Measurements from ENCODE around the gene GPT2.

DNA sequence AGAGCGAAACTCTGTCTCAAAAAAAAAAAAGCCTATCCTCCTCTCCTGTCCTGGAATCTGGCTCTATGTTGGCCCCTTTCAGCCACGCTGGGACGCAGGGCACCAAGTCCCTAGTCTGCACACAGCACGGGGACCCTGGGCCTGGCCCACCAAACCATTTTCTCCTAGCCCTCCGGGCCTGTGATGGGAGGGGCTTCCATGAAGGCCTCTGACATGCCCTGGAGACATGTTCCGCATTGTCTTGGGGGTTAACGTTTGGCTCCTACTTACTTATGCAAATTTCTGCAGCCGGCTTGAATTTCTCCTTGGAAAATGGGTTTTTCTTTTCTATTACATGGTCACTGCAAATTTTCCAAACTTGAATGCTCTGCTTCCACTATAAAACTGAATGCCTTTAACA, 12.6 kb upstream of the GPT2 start:
- TF ChIP-seq ZFP3 (CRISPR knock-in tag; IDR thresholded peaks at IDR 0.05) (no peak), SNAI2 (CRISPR knock-in tag; IDR thresholded peaks at IDR 0.05) (no peak), ZC3H10 (CRISPR knock-in tag; IDR thresholded peaks at IDR 0.05) (no peak), ARNTL (CRISPR knock-in tag; IDR thresholded peaks at IDR 0.05; ENCODE audit: borderline replicate concordance, low read depth) (no peak), ESRRG (CRISPR knock-in tag; IDR thresholded peaks at IDR 0.05) (no peak), ISL1 (CRISPR knock-in tag; IDR thresholded peaks at IDR 0.05) (no peak), ZNF8 (CRISPR knock-in tag; IDR thresholded peaks at IDR 0.05) (no peak), PPARA (CRISPR knock-in tag; IDR thresholded peaks at IDR 0.05; ENCODE audit: borderline replicate concordance) (no peak), TCF4 (CRISPR knock-in tag; IDR thresholded peaks at IDR 0.05; ENCODE audit: borderline replicate concordance) (no peak), PATZ1 (CRISPR knock-in tag; IDR thresholded peaks at IDR 0.05; ENCODE audit: borderline replicate concordance) (no peak), BACH2 (CRISPR knock-in tag; IDR thresholded peaks at IDR 0.05; ENCODE audit: borderline replicate concordance) (no peak), ZFP30 (CRISPR knock-in tag; IDR thresholded peaks at IDR 0.05) (no peak), OSR1 (CRISPR knock-in tag; IDR thresholded peaks at IDR 0.05) (no peak)
